ENCODE results near the gene ENTHD1. TPM values are rescaled to one million over a fixed set of nuclear protein-coding genes. Genes with fewer than 3 reads are reported as not detected.
"Not testable (repeated sequence)": the region's sequence is repeated elsewhere in the genome, so short reads cannot be mapped to it uniquely, and the experiment has no call there.

ENTHD1 gene
- total RNA-seq, 1 donor from 2014 or later = not detected

- H3K36me3 Mint-ChIP-seq = no peaks in the 10 kb centered on the region
- H3K27me3 Mint-ChIP-seq (ENCODE audit: low read depth) = peaks cover 57% of the 10 kb centered on the region
- H3K4me1 Mint-ChIP-seq = no peaks in the 10 kb centered on the region
- H3K27ac Mint-ChIP-seq = no peak overlapping the region
- DNase-seq (ENCODE audit: low spot score in 2 of 2, unreplicated experiment in 2 of 2) = no peak
- H3K4me3 Mint-ChIP-seq = no peak overlapping the region
- no peaks in the 10 kb centered on the region for H3K9me3 Mint-ChIP-seq
- no peak for TF ChIP-seq CTCF (IDR thresholded peaks at IDR 0.05; ENCODE audit: unreplicated experiment)
These were observed 41.8 kb downstream of the ENTHD1 start for GRCh38 chr22:39851606-39852315.

- no peaks in the 10 kb centered on the region for H3K36me3 Mint-ChIP-seq
- peaks cover 50% of the 10 kb centered on the region for H3K27me3 Mint-ChIP-seq (ENCODE audit: low read depth)
- TF ChIP-seq CTCF (IDR thresholded peaks at IDR 0.05; ENCODE audit: unreplicated experiment) = no peak
- H3K27ac Mint-ChIP-seq = no peak overlapping the region
- no peak for DNase-seq (ENCODE audit: low spot score in 2 of 2, unreplicated experiment in 2 of 2)
- H3K4me3 Mint-ChIP-seq = no peak overlapping the region
- H3K4me1 Mint-ChIP-seq = no peaks in the 10 kb centered on the region
- no peaks in the 10 kb centered on the region for H3K9me3 Mint-ChIP-seq
These were observed 46.1 kb downstream of the ENTHD1 start for GRCh38 chr22:39847477-39847876.

GRCh38 chr22:39846539-39846938 lies 47.0 kb downstream of the ENTHD1 start:
- not testable (repeated sequence) for H3K4me1 Mint-ChIP-seq; H3K9me3 Mint-ChIP-seq; DNase-seq (ENCODE audit: low spot score in 2 of 2, unreplicated experiment in 2 of 2); H3K27ac Mint-ChIP-seq; H3K36me3 Mint-ChIP-seq; H3K4me3 Mint-ChIP-seq
- peaks cover 50% of the 10 kb centered on the region for H3K27me3 Mint-ChIP-seq (ENCODE audit: low read depth)

GRCh38 chr22:39845529-39845928 lies 48.0 kb downstream of the ENTHD1 start:
- no peak for TF ChIP-seq CTCF (IDR thresholded peaks at IDR 0.05; ENCODE audit: unreplicated experiment)
- H3K4me3 Mint-ChIP-seq = no peak overlapping the region
- DNase-seq (ENCODE audit: low spot score in 2 of 2, unreplicated experiment in 2 of 2) = no peak

GRCh38 chr22:39839917-39840510 lies 53.5 kb downstream of the ENTHD1 start:
- no peak overlapping the region for H3K4me3 Mint-ChIP-seq
- TF ChIP-seq CTCF (IDR thresholded peaks at IDR 0.05; ENCODE audit: unreplicated experiment) = no peak
- H3K4me1 Mint-ChIP-seq = no peaks in the 10 kb centered on the region
- H3K27me3 Mint-ChIP-seq (ENCODE audit: low read depth) = peaks cover 46% of the 10 kb centered on the region
- no peaks in the 10 kb centered on the region for H3K9me3 Mint-ChIP-seq
- H3K27ac Mint-ChIP-seq = no peak overlapping the region
- H3K36me3 Mint-ChIP-seq = no peaks in the 10 kb centered on the region
- no peak for DNase-seq (ENCODE audit: low spot score in 2 of 2, unreplicated experiment in 2 of 2)

More at GRCh38 chr22:39845529-39845928, 48.0 kb downstream of the ENTHD1 start:
- Mint-ChIP-seq H3K36me3 (no peaks in the 10 kb centered on the region), H3K9me3 (no peaks in the 10 kb centered on the region), H3K27me3 (ENCODE audit: low read depth) (peaks cover 40% of the 10 kb centered on the region), H3K27ac (no peak overlapping the region), H3K4me1 (no peaks in the 10 kb centered on the region)

GRCh38 chr22:39839204-39839603 lies 54.4 kb downstream of the ENTHD1 start:
- Mint-ChIP-seq H3K27me3 (ENCODE audit: low read depth) (peaks cover 47% of the 10 kb centered on the region), H3K9me3 (no peaks in the 10 kb centered on the region), H3K4me1 (no peaks in the 10 kb centered on the region), H3K27ac (no peak overlapping the region), H3K4me3 (no peak overlapping the region), H3K36me3 (no peaks in the 10 kb centered on the region)
- DNase-seq (ENCODE audit: low spot score in 2 of 2, unreplicated experiment in 2 of 2) = no peak
- TF ChIP-seq CTCF (IDR thresholded peaks at IDR 0.05; ENCODE audit: unreplicated experiment) = no peak
